IMR-90 (cell line): ENCODE measurements around the gene NOP14. TPM values are rescaled to one million over a fixed set of nuclear protein-coding genes. Genes with fewer than 3 reads are reported as not detected.

Source experiments
- ATAC-seq: fragments of 200-7000 bp; cut with Tn5 transposase; 2 replicates; pipeline ENCODE4 v1.9.1; 2020; ENCODE audit warnings: low read depth, mild to moderate bottlenecking, moderate library complexity
- BruUV-seq: library from RNA; stranded (reverse); fragments of 400-500 nt; replicated peaks from 2 replicates; lab custom pipeline; 2021; lab: Mats Ljungman, UMichigan
- CTCF ChIA-PET: fragments of 300-600 bp; formaldehyde crosslinking; extraction: SDS; loops from one replicate; lab custom pipeline; 2021; ENCODE audit warnings: antibody characterized with exemption; lab: Yijun Ruan, JAX
- POLR2A ChIA-PET: fragments of 300-600 bp; sonication (Branson Sonifier 250); formaldehyde crosslinking; loops from one replicate; lab custom pipeline; 2022; ENCODE audit warnings: antibody characterized with exemption; ENCODE audit not compliant: unreplicated experiment; lab: Charles Lee
- DNase-seq: peaks from one replicate; pipeline ENCODE4 v3.0.0; 2013
- H2AFZ ChIP-seq: replicated peaks from 2 replicates; pipeline ENCODE3; 2013; ENCODE audit warnings: low read length, mild to moderate bottlenecking; ENCODE audit not compliant: poor library complexity
- H2AK5ac ChIP-seq: 2 replicates; pipeline ENCODE4 v1.6.1; 2013; ENCODE audit warnings: low read depth, low read length, inconsistent platforms
- H2AK9ac ChIP-seq: replicated peaks from 2 replicates; pipeline ENCODE3; 2013; ENCODE audit warnings: mild to moderate bottlenecking, low read depth, low read length, moderate library complexity; ENCODE audit not compliant: poor library complexity
- H2BK120ac ChIP-seq: 2 replicates; pipeline ENCODE4 v1.6.1; 2013; ENCODE audit warnings: low read depth, low read length, inconsistent platforms
- H2BK15ac ChIP-seq: 3 replicates; pipeline ENCODE4 v1.6.1; 2013; ENCODE audit warnings: low read depth, low read length, inconsistent platforms
- H2BK20ac ChIP-seq: 2 replicates; pipeline ENCODE4 v1.6.1; 2013; ENCODE audit warnings: low read depth, mild to moderate bottlenecking, inconsistent platforms, low read length, moderate library complexity
- H2BK5ac ChIP-seq: 2 replicates; pipeline ENCODE4 v1.6.1; 2013; ENCODE audit warnings: mild to moderate bottlenecking, low read depth, low read length, inconsistent platforms; ENCODE audit not compliant: poor library complexity, severe bottlenecking
- H3K14ac ChIP-seq: replicated peaks from 2 replicates; pipeline ENCODE4 v1.6.1; 2013; ENCODE audit warnings: low read depth, low read length, inconsistent platforms
- H3K18ac ChIP-seq: 2 replicates; pipeline ENCODE4 v1.6.1; 2013; ENCODE audit warnings: low read depth, low read length, control low read depth
- H3K23ac ChIP-seq: 2 replicates; pipeline ENCODE4 v1.6.1; 2013; ENCODE audit warnings: low read depth, low read length, inconsistent platforms
- H3K27ac ChIP-seq: 2 replicates; pipeline ENCODE4 v1.5.1; 2013; ENCODE audit warnings: mild to moderate bottlenecking, control low read depth, low read length; ENCODE audit not compliant: insufficient read depth
- H3K27me3 ChIP-seq: 2 replicates; pipeline ENCODE4 v1.6.1; 2013; ENCODE audit warnings: low read length; ENCODE audit not compliant: control insufficient read depth, insufficient read depth
- H3K36me3 ChIP-seq: 2 replicates; pipeline ENCODE4 v1.6.1; 2013; ENCODE audit warnings: low read length, mixed read lengths; ENCODE audit not compliant: control insufficient read depth, insufficient read depth
- H3K4ac ChIP-seq: 2 replicates; pipeline ENCODE4 v1.6.1; 2013; ENCODE audit warnings: low read depth, low read length, inconsistent platforms
- H3K4me1 ChIP-seq: 2 replicates; pipeline ENCODE4 v1.6.1; 2013; ENCODE audit warnings: low read length, mixed read lengths; ENCODE audit not compliant: control insufficient read depth, insufficient read depth
- H3K4me2 ChIP-seq: 2 replicates; pipeline ENCODE4 v1.6.1; 2013; ENCODE audit warnings: low read depth, mild to moderate bottlenecking, control low read depth, low read length, moderate library complexity
- H3K4me3 ChIP-seq: 2 replicates; pipeline ENCODE4 v1.5.1; 2013; ENCODE audit warnings: low read depth, mild to moderate bottlenecking, control low read depth, low read length, moderate library complexity; ENCODE audit not compliant: insufficient read depth
- H3K56ac ChIP-seq: 2 replicates; pipeline ENCODE4 v1.6.1; 2013; ENCODE audit warnings: low read length, inconsistent platforms; ENCODE audit not compliant: insufficient read depth; ENCODE audit errors: extremely low read depth
- H3K79me1 ChIP-seq, 2 experiments: 2 replicates each; pipeline ENCODE4 v1.6.1; 2013; ENCODE audit warnings: low read length in 2 of 2, inconsistent platforms in 1 of 2, low read depth in 1 of 2
- H3K9ac ChIP-seq: 2 replicates; pipeline ENCODE4 v1.6.1; 2013; ENCODE audit warnings: low read depth, low read length, control low read depth
- H3K9me1 ChIP-seq: 2 replicates; pipeline ENCODE4 v1.6.1; 2013; ENCODE audit warnings: low read length, inconsistent platforms; ENCODE audit not compliant: insufficient read depth
- H3K9me3 ChIP-seq: 2 replicates; pipeline ENCODE4 v1.6.1; 2013; ENCODE audit warnings: low read length; ENCODE audit not compliant: control insufficient read depth, insufficient read depth
- H4K20me1 ChIP-seq: 2 replicates; pipeline ENCODE4 v1.6.1; 2013; ENCODE audit warnings: low read length, inconsistent platforms; ENCODE audit not compliant: insufficient read depth
- H4K5ac ChIP-seq: 2 replicates; pipeline ENCODE4 v1.6.1; 2013; ENCODE audit warnings: mild to moderate bottlenecking, low read depth, low read length, control low read depth
- H4K8ac ChIP-seq, 2 experiments: 2 replicates each; pipeline ENCODE4 v1.6.1; 2013; ENCODE audit warnings: low read depth in 2 of 2, low read length in 2 of 2, control low read depth in 1 of 2, inconsistent platforms in 1 of 2
- H4K91ac ChIP-seq: 2 replicates; pipeline ENCODE4 v1.6.1; 2013; ENCODE audit warnings: low read depth, low read length, inconsistent platforms; ENCODE audit not compliant: insufficient read depth
- CEBPB ChIP-seq: IDR thresholded peaks from 2 replicates; pipeline ENCODE4 v1.6.1; 2012; ENCODE audit warnings: low read depth, low read length, improper control_type of control experiment
- WGBS, 2 experiments: methylation state at CpG; one replicate each; pipeline versions ENCODE4 v1.1.5 to v1.1.7; 2013; ENCODE audit warnings: missing lambda C conversion rate in 2 of 2; ENCODE audit not compliant: insufficient read length in 1 of 2; ENCODE audit errors: extremely low coverage in 2 of 2; 5-methylcytosine and 5-hydroxymethylcytosine counted together
- dilution Hi-C: fragments of 300-500 bp; cut with HindIII; formaldehyde crosslinking; loops from one replicate; pipeline ENCODE4 v1.14.3; 2018; ENCODE audit warnings: low sequenced_read_pairs; ENCODE audit not compliant: unreplicated experiment
- in situ Hi-C: fragments of 300-500 bp; cut with MboI; formaldehyde crosslinking; loops from 3 replicates; pipeline ENCODE4 v1.14.3; 2019; ENCODE audit warnings: low sequenced_read_pairs, inconsistent platforms, mixed read lengths
- intact Hi-C: fragments of 100-400 bp; cut with micrococcal nuclease; formaldehyde crosslinking; loops from 2 replicates; pipeline ENCODE4 v1.10.0; 2022
- polyA plus RNA-seq, 3 experiments: library from polyadenylated mRNA; depleted of rRNA; stranded (reverse); fragments of >200 nt; gene quantifications; 2 replicates each; pipeline ENCODE4 v1.2.3, GENCODE V29; 2012; ENCODE audit warnings: low replicate concordance in 1 of 3
- total RNA-seq: library from RNA; depleted of rRNA; stranded (reverse); fragments of >200 nt; gene quantifications from 2 replicates; pipeline ENCODE4 v1.2.3, GENCODE V29; 2012; rRNA removed
- TF ChIP-seq, protein P1 (sequence below): fragments of 150-350 bp; IDR thresholded peaks from 2 replicates; pipeline ENCODE4 v1.6.1; 2017; ENCODE audit warnings: mild to moderate bottlenecking, antibody characterized with exemption, low read length, low read depth

Gene NOP14
- total and polyA plus RNA-seq, 2 of the 4 experiments (the other 2 are of a cell fraction), result 10.9 to 12.6 TPM

DNA sequence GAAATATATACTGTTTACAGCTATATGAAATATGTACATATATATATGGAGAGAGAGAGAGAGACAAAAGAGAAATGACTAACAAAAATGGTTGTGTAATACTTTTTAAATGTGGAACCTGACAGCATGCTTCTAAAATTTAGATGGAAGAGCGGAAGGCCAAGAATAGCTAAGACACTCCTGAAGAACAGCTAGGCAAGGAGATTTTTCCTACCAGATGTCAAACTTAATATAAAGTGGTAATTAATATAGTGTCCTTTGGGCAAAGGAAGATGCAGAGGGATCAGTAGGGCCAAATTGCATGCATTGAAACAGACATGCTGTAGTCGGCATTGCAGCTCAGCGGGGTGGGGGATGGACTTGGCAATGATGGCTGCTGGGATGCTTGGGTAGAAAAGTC lies 74.3 kb downstream of the NOP14 start:
- no peak overlapping the region for H3K23ac ChIP-seq
- dilution Hi-C loops, result no loop called here
- no peak overlapping the region for H3K9ac ChIP-seq
- H4K20me1 ChIP-seq, result peaks cover 13% of the 10 kb centered on the region; the same call in 1 of the 2 replicates
- no peak overlapping the region for H4K5ac ChIP-seq
- no peak overlapping the region for H3K4me2 ChIP-seq
- intact Hi-C loops, result no loop called here
- no peak overlapping the region for H4K91ac ChIP-seq
- peaks cover 24% of the 10 kb centered on the region for H3K36me3 ChIP-seq
- WGBS, 2 experiments, result no CpG with 5 or more reads among the region's 3 CpGs
- peaks cover 46 to 80% of the 10 kb centered on the region in 2 experiments for H3K79me1 ChIP-seq
- peak overlapping the region; percentile 73 for H3K14ac ChIP-seq
- peak; percentile 38; the same call in 1 of the 2 replicates for TF ChIP-seq CEBPB
- TF ChIP-seq, protein P1, sequence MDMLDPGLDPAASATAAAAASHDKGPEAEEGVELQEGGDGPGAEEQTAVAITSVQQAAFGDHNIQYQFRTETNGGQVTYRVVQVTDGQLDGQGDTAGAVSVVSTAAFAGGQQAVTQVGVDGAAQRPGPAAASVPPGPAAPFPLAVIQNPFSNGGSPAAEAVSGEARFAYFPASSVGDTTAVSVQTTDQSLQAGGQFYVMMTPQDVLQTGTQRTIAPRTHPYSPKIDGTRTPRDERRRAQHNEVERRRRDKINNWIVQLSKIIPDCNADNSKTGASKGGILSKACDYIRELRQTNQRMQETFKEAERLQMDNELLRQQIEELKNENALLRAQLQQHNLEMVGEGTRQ, result no peak
- no peak overlapping the region for H3K4me3 ChIP-seq
- no peak overlapping the region for H2AK9ac ChIP-seq
- BruUV-seq, result no TSS peak
- no peak overlapping the region for H2BK20ac ChIP-seq
- no peak overlapping the region for H2BK5ac ChIP-seq
- in situ Hi-C loops, result no loop called here
- H3K27me3 ChIP-seq, result no peaks in the 10 kb centered on the region
- H3K27ac ChIP-seq, result no peak overlapping the region
- no peak overlapping the region for H3K56ac ChIP-seq
- ATAC-seq, result no peak
- H3K9me1 ChIP-seq, result peaks cover 19% of the 10 kb centered on the region
- no peak overlapping the region for H3K4ac ChIP-seq
- H2BK15ac ChIP-seq, result no peak overlapping the region
- POLR2A ChIA-PET, result no interaction called here
- peaks cover 7% of the 10 kb centered on the region for H3K4me1 ChIP-seq
- no peaks in the 10 kb centered on the region for H3K9me3 ChIP-seq
- no peak overlapping the region for H2AK5ac ChIP-seq
- H3K18ac ChIP-seq, result no peak overlapping the region
- no peak for DNase-seq
- no peak overlapping the region for H2BK120ac ChIP-seq
- no peak overlapping the region for H2AFZ ChIP-seq
- CTCF ChIA-PET, result no interaction called here
- no peak overlapping the region for H4K8ac ChIP-seq

Other genes starting within 250 kb of the NOP14 start
- gene TNIP2, start 207.1 kb downstream of the NOP14 start, total RNA-seq, result 33.3 and 36.9 TPM in 2 replicates
- 38.5 and 46.1 TPM in 2 replicates for gene TNIP2, start 207.1 kb downstream of the NOP14 start, polyA plus RNA-seq (2012; rRNA removed)
- gene SH3BP2, start 170.3 kb downstream of the NOP14 start, total RNA-seq, result 8.9 and 9.0 TPM in 2 replicates
- 37.2 and 45.3 TPM in 2 replicates for gene SH3BP2, start 170.3 kb downstream of the NOP14 start, polyA plus RNA-seq (2012; rRNA removed)
- 117 and 122 TPM in 2 replicates for gene ADD1, start 119.6 kb downstream of the NOP14 start, total RNA-seq
- 190 and 215 TPM in 2 replicates for gene ADD1, start 119.6 kb downstream of the NOP14 start, polyA plus RNA-seq (2012; rRNA removed)
- 1.6 and 1.7 TPM in 2 replicates for gene GRK4, start 165 bp upstream of the NOP14 start, total RNA-seq
- 2.1 and 2.2 TPM in 2 replicates for gene GRK4, start 165 bp upstream of the NOP14 start, polyA plus RNA-seq (2012; rRNA removed)
- not detected in 2 replicates for gene HTT-AS, start 111.1 kb upstream of the NOP14 start, total RNA-seq
- not detected in 2 replicates for gene HTT-AS, start 111.1 kb upstream of the NOP14 start, polyA plus RNA-seq (2012; rRNA removed)
- 14.3 and 16.1 TPM in 2 replicates for gene HTT, start 111.3 kb upstream of the NOP14 start, total RNA-seq
- 11.6 and 18.7 TPM in 2 replicates for gene HTT, start 111.3 kb upstream of the NOP14 start, polyA plus RNA-seq (2012; rRNA removed)